ENCODE measurements around the gene COQ8A. TPM values are rescaled to one million over a fixed set of nuclear protein-coding genes. Genes with fewer than 3 reads are reported as not detected.

COQ8A gene
- total RNA-seq, 1 experiment from 2014 or later, result 24.6 TPM

DNA sequence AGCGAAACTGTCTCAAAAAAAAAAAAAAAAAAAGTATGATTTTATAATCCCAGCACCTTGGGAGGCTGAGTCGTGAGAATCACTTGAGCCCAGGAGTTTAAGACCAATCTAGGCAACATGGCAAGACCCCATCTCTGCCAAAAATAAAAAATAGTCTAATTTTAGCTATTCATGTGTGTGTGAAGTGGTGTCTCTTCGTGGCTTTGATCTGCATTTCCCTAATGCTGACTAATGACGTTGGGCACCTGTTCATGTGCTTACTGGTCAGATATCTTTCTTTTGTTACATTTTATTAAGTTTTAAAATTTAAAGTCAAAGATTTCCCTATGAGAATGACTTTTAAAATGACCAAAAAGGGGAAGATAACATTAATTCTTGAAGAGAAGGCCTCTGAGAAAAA, 38.7 kb upstream of the COQ8A start:
- no peak overlapping the region for H3K4me3 Mint-ChIP-seq (ENCODE audit: low read depth, unreplicated experiment)

GRCh38 chr1:226902601-226903000, 37.5 kb upstream of the COQ8A start:
- TF ChIP-seq, protein P1, sequence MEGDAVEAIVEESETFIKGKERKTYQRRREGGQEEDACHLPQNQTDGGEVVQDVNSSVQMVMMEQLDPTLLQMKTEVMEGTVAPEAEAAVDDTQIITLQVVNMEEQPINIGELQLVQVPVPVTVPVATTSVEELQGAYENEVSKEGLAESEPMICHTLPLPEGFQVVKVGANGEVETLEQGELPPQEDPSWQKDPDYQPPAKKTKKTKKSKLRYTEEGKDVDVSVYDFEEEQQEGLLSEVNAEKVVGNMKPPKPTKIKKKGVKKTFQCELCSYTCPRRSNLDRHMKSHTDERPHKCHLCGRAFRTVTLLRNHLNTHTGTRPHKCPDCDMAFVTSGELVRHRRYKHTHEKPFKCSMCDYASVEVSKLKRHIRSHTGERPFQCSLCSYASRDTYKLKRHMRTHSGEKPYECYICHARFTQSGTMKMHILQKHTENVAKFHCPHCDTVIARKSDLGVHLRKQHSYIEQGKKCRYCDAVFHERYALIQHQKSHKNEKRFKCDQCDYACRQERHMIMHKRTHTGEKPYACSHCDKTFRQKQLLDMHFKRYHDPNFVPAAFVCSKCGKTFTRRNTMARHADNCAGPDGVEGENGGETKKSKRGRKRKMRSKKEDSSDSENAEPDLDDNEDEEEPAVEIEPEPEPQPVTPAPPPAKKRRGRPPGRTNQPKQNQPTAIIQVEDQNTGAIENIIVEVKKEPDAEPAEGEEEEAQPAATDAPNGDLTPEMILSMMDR (IDR thresholded peaks at IDR 0.05; ENCODE audit: unreplicated experiment), result no peak
- Mint-ChIP-seq H3K36me3 (ENCODE audit: insufficient read depth, unreplicated experiment) (peaks cover 6% of the 10 kb centered on the region), H3K9me3 (ENCODE audit: low read depth, unreplicated experiment) (no peaks in the 10 kb centered on the region), H3K27me3 (ENCODE audit: unreplicated experiment) (no peaks in the 10 kb centered on the region), H3K4me1 (ENCODE audit: low read depth, unreplicated experiment) (no peaks in the 10 kb centered on the region), H3K27ac (ENCODE audit: unreplicated experiment) (no peak overlapping the region), H3K4me3 (ENCODE audit: low read depth, unreplicated experiment) (no peak overlapping the region)
- no peak for DNase-seq
- intact Hi-C loops (cut with micrococcal nuclease; ENCODE audit: unreplicated experiment), result no loop called here
- BruUV-seq (replicated peaks), result no TSS peak
- CTCF ChIA-PET, result no interaction called here

More for the DNA sequence above, 38.7 kb upstream of the COQ8A start:
- peaks cover 14% of the 10 kb centered on the region for H3K36me3 Mint-ChIP-seq (ENCODE audit: insufficient read depth, unreplicated experiment)
- CTCF ChIA-PET, result no interaction called here
- H3K27me3 Mint-ChIP-seq (ENCODE audit: unreplicated experiment), result no peaks in the 10 kb centered on the region
- no TSS peak for BruUV-seq (replicated peaks)
- intact Hi-C loops (cut with micrococcal nuclease; ENCODE audit: unreplicated experiment), result no loop called here
- no peak for DNase-seq
- no peak overlapping the region for H3K27ac Mint-ChIP-seq (ENCODE audit: unreplicated experiment)
- H3K4me1 Mint-ChIP-seq (ENCODE audit: low read depth, unreplicated experiment), result no peaks in the 10 kb centered on the region
- H3K9me3 Mint-ChIP-seq (ENCODE audit: low read depth, unreplicated experiment), result no peaks in the 10 kb centered on the region
- TF ChIP-seq, protein P1 (IDR thresholded peaks at IDR 0.05; ENCODE audit: unreplicated experiment), result no peak

- intact Hi-C loops (cut with micrococcal nuclease; ENCODE audit: unreplicated experiment), result no loop called here
- BruUV-seq (replicated peaks), result no TSS peak
- CTCF ChIA-PET, result no interaction called here
- TF ChIP-seq, protein P1 (IDR thresholded peaks at IDR 0.05; ENCODE audit: unreplicated experiment), result no peak
- Mint-ChIP-seq H3K4me1 (ENCODE audit: low read depth, unreplicated experiment) (no peaks in the 10 kb centered on the region), H3K36me3 (ENCODE audit: insufficient read depth, unreplicated experiment) (peaks cover 6% of the 10 kb centered on the region), H3K27me3 (ENCODE audit: unreplicated experiment) (no peaks in the 10 kb centered on the region), H3K4me3 (ENCODE audit: low read depth, unreplicated experiment) (no peak overlapping the region), H3K9me3 (ENCODE audit: low read depth, unreplicated experiment) (no peaks in the 10 kb centered on the region), H3K27ac (ENCODE audit: unreplicated experiment) (no peak overlapping the region)
- no peak for DNase-seq
Measured at GRCh38 chr1:226903819-226904716, 36.0 kb upstream of the COQ8A start.

- no TSS peak for BruUV-seq (replicated peaks)
- Mint-ChIP-seq H3K27me3 (ENCODE audit: unreplicated experiment) (no peaks in the 10 kb centered on the region), H3K4me3 (ENCODE audit: low read depth, unreplicated experiment) (no peak overlapping the region), H3K36me3 (ENCODE audit: insufficient read depth, unreplicated experiment) (no peaks in the 10 kb centered on the region), H3K27ac (ENCODE audit: unreplicated experiment) (no peak overlapping the region), H3K4me1 (ENCODE audit: low read depth, unreplicated experiment) (no peaks in the 10 kb centered on the region), H3K9me3 (ENCODE audit: low read depth, unreplicated experiment) (no peaks in the 10 kb centered on the region)
- CTCF ChIA-PET, result no interaction called here
- TF ChIP-seq, protein P1 (IDR thresholded peaks at IDR 0.05; ENCODE audit: unreplicated experiment), result no peak
- intact Hi-C loops (cut with micrococcal nuclease; ENCODE audit: unreplicated experiment), result no loop called here
- no peak for DNase-seq
Measured at GRCh38 chr1:226904772-226905171, 35.3 kb upstream of the COQ8A start.
